NK-92 treated with Interleukin-12 subunit alpha and Interleukin-12 subunit beta, amount 100 ng/mL, for 24 hours (cell line): ENCODE results near the gene HSD17B2.
"Not testable (repeated sequence)": the region's sequence is repeated elsewhere in the genome, so short reads cannot be mapped to it uniquely, and the experiment has no call there.

Source experiments
- DNase-seq: peaks from one replicate; lab custom pipeline; 2025; lab: John Stamatoyannopoulos, UW

Gene HSD17B2

GRCh38 chr16:82034981-82035612 is at the start of gene HSD17B2:
Gene HSD17B2, plus strand, starts transcription at chr16:82035253. Its CDS starts 172 bp downstream, at chr16:82035425.
- no peak for DNase-seq

GRCh38 chr16:81987121-81987520 is 47.9 kb upstream of the HSD17B2 start:
- no peak for DNase-seq

- no peak for DNase-seq
Observed at GRCh38 chr16:81987706-81988105, 47.3 kb upstream of the HSD17B2 start.

GRCh38 chr16:81992859-81993258 is 42.2 kb upstream of the HSD17B2 start:
- no peak for DNase-seq

GRCh38 chr16:81994485-81994884 is 40.6 kb upstream of the HSD17B2 start:
- DNase-seq, result no peak

- DNase-seq, result no peak
Observed at GRCh38 chr16:81995651-81996050, 39.4 kb upstream of the HSD17B2 start.

- no peak for DNase-seq
Observed at GRCh38 chr16:81996664-81997509, 38.2 kb upstream of the HSD17B2 start.

GRCh38 chr16:81997738-81998137 is 37.3 kb upstream of the HSD17B2 start:
- no peak for DNase-seq

GRCh38 chr16:82002831-82003230 is 32.2 kb upstream of the HSD17B2 start:
- no peak for DNase-seq

- DNase-seq, result no peak
Observed at GRCh38 chr16:82004601-82005000, 30.5 kb upstream of the HSD17B2 start.

GRCh38 chr16:82005027-82005830 is 29.8 kb upstream of the HSD17B2 start:
- DNase-seq, result no peak

- no peak for DNase-seq
Observed at GRCh38 chr16:82006036-82006435, 29.0 kb upstream of the HSD17B2 start.

GRCh38 chr16:82007189-82007588 is 27.9 kb upstream of the HSD17B2 start:
- no peak for DNase-seq

GRCh38 chr16:82008957-82009592 is 26.0 kb upstream of the HSD17B2 start:
- DNase-seq, result no peak

- not testable (repeated sequence) for DNase-seq
Observed at GRCh38 chr16:82009789-82010188, 25.3 kb upstream of the HSD17B2 start.

GRCh38 chr16:82010649-82011048 is 24.4 kb upstream of the HSD17B2 start:
- DNase-seq, result no peak

- DNase-seq, result no peak
Observed at GRCh38 chr16:82011199-82011641, 23.8 kb upstream of the HSD17B2 start, which contains the start of gene SDR42E1. Gene SDR42E1, minus strand, starts transcription at chr16:82011470. Its CDS starts 10,612 bp downstream, at chr16:82000858.

- DNase-seq, result no peak
Observed at GRCh38 chr16:82013139-82013538, 21.9 kb upstream of the HSD17B2 start.

- DNase-seq, result no peak
Observed at GRCh38 chr16:82016263-82016662, 18.8 kb upstream of the HSD17B2 start.

- no peak for DNase-seq
Observed at GRCh38 chr16:82016964-82017363, 18.1 kb upstream of the HSD17B2 start.

GRCh38 chr16:82017911-82018568 is 17.0 kb upstream of the HSD17B2 start:
- DNase-seq, result no peak
